Nephron progenitor cell (in vitro differentiated cells): Measurements from ENCODE around the gene CCDC78.
"Not testable (repeated sequence)": the region's sequence is repeated elsewhere in the genome, so short reads cannot be mapped to it uniquely, and the experiment has no call there.

Experiments
- DNase-seq: peaks from one replicate; pipeline ENCODE4 v3.0.0; 2021
- H3K27ac Mint-ChIP-seq: 2 replicates; pipeline ENCODE4 v1.8.0; 2021; ENCODE audit warnings: mild to moderate bottlenecking, moderate library complexity, mixed read lengths
- H3K27me3 Mint-ChIP-seq: 2 replicates; pipeline ENCODE4 v1.8.0; 2021; ENCODE audit warnings: mild to moderate bottlenecking, low read depth, mixed read lengths; ENCODE audit not compliant: poor library complexity
- H3K36me3 Mint-ChIP-seq: 2 replicates; pipeline ENCODE4 v1.8.0; 2021; ENCODE audit warnings: low read depth, mixed read lengths
- H3K4me1 Mint-ChIP-seq: 2 replicates; pipeline ENCODE4 v1.8.0; 2021; ENCODE audit warnings: mixed read lengths
- H3K4me3 Mint-ChIP-seq: 2 replicates; pipeline ENCODE4 v1.8.0; 2021; ENCODE audit warnings: mild to moderate bottlenecking, moderate library complexity, mixed read lengths
- H3K9me3 Mint-ChIP-seq: 2 replicates; pipeline ENCODE4 v1.8.0; 2021; ENCODE audit warnings: mild to moderate bottlenecking, moderate library complexity, mixed read lengths
- TF ChIP-seq, protein P1 (sequence below): fragments of 200-600 bp; sonication (generic); IDR thresholded peaks from 2 replicates; pipeline ENCODE4 v1.5.0; 2021; ENCODE audit warnings: antibody characterized with exemption

The CCDC78 gene

DNA sequence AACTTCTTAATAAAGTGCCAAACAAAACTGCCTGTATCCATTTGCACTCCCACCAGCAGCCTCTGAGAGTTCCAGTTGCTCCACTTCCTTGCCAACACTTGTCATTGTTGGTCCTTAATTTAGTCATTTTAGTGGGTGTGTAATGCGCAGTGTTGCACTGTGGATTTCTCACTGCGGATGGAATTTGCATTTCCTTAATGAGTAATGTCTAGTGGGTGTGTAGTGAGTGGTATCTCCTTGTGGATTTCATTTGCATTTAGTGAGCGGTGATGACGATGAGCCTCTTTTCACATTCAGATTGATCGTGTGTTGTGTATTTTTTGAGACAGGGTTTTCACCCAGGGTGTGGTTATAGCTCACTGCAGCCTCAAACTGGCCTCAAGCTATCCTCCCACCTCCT is 30.2 kb upstream of the CCDC78 start:
- Mint-ChIP-seq H3K4me3 (no peak overlapping the region), H3K4me1 (peaks cover 32% of the 10 kb centered on the region), H3K9me3 (peaks cover 11% of the 10 kb centered on the region), H3K36me3 (no peaks in the 10 kb centered on the region), H3K27me3 (peaks cover 33% of the 10 kb centered on the region), H3K27ac (no peak overlapping the region)
- no peak for DNase-seq
- TF ChIP-seq, protein P1, sequence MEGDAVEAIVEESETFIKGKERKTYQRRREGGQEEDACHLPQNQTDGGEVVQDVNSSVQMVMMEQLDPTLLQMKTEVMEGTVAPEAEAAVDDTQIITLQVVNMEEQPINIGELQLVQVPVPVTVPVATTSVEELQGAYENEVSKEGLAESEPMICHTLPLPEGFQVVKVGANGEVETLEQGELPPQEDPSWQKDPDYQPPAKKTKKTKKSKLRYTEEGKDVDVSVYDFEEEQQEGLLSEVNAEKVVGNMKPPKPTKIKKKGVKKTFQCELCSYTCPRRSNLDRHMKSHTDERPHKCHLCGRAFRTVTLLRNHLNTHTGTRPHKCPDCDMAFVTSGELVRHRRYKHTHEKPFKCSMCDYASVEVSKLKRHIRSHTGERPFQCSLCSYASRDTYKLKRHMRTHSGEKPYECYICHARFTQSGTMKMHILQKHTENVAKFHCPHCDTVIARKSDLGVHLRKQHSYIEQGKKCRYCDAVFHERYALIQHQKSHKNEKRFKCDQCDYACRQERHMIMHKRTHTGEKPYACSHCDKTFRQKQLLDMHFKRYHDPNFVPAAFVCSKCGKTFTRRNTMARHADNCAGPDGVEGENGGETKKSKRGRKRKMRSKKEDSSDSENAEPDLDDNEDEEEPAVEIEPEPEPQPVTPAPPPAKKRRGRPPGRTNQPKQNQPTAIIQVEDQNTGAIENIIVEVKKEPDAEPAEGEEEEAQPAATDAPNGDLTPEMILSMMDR: no peak

DNA sequence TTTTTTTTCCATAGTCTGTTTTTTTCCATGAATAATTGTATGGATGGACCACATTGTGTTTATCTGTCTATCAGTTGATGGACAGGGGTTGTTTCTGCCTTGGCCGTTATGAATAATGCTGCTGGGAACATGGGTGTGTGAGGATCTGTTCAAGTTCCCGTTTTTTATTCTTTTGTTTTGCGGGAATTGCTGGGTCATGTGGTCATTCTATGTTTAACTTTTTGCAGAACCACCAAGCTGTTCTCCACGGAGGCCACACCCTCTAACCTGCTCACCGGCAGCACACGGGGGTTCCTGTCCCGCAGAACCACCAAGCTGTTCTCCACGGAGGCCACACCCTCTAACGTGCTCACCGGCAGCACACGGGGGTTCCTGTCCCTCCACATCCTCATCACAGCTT is 28.4 kb upstream of the CCDC78 start:
- H3K9me3 Mint-ChIP-seq: peaks cover 11% of the 10 kb centered on the region
- H3K4me1 Mint-ChIP-seq: peaks cover 34% of the 10 kb centered on the region
- peaks cover 45% of the 10 kb centered on the region for H3K27me3 Mint-ChIP-seq
- H3K36me3 Mint-ChIP-seq: no peaks in the 10 kb centered on the region
- no peak overlapping the region for H3K27ac Mint-ChIP-seq
- H3K4me3 Mint-ChIP-seq: no peak overlapping the region
- DNase-seq: no peak
- TF ChIP-seq, protein P1: no peak

DNA sequence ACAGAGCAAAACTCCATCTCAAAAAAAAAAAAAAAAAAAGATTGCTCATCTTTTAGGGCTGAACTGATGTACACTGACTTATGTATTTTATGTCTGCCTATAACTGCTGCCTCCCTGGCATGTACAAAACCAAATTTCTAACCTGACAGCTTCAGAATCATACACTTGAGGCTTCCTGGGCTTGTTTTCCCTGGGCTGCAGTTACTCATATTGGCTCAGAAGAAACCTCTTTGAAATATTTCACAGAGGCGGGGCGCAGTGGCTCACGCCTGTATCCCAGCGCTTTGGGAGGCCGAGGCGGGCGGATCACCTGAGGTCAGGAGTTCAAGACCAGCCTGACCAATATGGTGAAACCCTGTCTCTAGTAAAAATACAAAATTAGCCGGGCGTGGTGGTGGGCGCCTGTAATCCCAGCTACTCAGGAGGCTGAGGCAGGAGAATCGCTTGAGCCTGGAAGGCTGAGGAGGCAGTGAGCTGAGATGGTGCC is 27.9 kb upstream of the CCDC78 start:
- not testable (repeated sequence) for H3K27ac Mint-ChIP-seq, H3K36me3 Mint-ChIP-seq, H3K4me3 Mint-ChIP-seq, DNase-seq
- peaks cover 45% of the 10 kb centered on the region for H3K27me3 Mint-ChIP-seq
- H3K9me3 Mint-ChIP-seq: peaks cover 11% of the 10 kb centered on the region
- peaks cover 31% of the 10 kb centered on the region for H3K4me1 Mint-ChIP-seq

DNA sequence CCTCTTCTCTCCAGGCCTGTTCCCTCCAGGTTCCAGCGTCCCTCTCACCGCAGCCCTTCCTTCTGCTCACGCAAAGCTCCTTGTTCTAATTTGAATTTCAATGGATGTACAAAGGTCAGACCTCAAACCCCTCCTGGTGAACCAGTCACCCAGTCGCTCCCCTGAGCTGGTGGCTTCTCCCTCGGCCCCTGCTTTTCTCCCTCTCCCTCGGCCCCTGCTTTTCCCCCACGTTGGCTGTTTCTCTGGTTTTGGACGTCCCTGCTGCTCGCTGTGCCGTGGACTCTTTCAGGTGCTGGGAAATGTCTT is 25.7 kb upstream of the CCDC78 start:
- no peak overlapping the region for H3K27ac Mint-ChIP-seq
- no peak overlapping the region for H3K4me3 Mint-ChIP-seq
- no peaks in the 10 kb centered on the region for H3K36me3 Mint-ChIP-seq
- TF ChIP-seq, protein P1: no peak
- no peak for DNase-seq
- H3K9me3 Mint-ChIP-seq: peaks cover 5% of the 10 kb centered on the region
- peaks cover 24% of the 10 kb centered on the region for H3K4me1 Mint-ChIP-seq
- H3K27me3 Mint-ChIP-seq: peaks cover 48% of the 10 kb centered on the region

DNA sequence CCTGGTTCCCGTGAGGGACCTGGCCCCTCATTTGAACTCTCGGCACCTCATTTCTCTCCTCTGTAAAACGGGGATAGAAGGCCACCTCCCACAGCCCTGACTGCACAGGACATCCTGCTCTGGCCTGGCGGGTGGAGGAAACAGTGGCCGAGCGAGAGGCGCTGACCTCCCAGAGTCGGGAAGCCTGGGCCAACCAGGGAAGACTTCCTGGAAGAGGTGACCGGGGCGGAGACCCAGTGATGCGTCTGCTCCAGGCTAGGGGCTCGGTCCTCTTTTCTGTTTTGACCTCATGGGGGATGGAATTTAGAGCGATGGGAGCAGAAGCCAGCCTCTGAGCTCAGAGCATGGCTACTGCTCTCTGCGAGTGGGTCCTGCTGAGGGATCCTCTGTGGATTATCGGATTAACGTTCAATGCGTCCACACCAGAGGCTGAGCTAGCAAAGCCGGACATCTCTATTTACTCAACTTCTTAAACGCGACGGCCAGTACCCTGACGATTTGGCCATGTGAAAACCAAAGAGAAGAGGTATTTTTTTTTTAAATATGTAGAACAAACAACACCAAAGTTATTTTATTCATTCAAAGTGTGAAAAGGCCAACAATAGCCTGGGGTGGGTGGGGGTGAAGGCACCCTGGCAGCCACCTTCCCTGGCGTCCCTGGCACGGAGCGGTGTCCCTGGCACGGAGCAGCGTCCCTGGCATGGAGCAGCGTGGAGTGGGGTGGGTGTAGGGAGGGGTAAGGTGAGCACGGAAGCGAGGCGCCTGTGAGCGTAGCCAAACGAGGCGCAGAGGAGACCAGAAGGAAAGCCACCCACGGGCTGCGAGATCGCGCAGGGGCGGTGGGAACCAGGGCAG is 25.1 kb upstream of the CCDC78 start:
- Mint-ChIP-seq H3K4me1 (peaks cover 24% of the 10 kb centered on the region), H3K36me3 (no peaks in the 10 kb centered on the region), H3K4me3 (no peak overlapping the region), H3K27me3 (peaks cover 48% of the 10 kb centered on the region), H3K27ac (no peak overlapping the region), H3K9me3 (peaks cover 2% of the 10 kb centered on the region)
- TF ChIP-seq, protein P1: no peak
- no peak for DNase-seq

DNA sequence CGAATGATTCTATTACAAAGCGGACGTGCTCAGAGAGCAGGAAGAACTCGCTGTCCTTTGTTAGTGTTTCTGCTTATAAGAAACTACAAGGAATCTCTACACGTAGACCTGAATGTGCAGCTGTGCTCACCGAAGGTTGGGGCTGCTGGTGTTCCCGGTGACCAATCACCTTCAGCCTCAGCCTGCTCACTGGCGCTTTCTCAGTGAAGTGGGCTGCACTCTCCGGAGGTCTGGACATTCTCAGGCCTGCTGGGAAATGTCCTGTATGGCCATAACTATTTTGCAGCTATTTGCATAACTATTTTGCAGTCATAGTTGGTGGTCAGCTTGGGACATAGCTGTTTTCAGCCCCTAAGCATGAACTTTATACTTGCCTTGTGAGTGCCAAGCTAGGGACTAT is 24.2 kb upstream of the CCDC78 start:
- Mint-ChIP-seq H3K36me3 (no peaks in the 10 kb centered on the region), H3K27me3 (peaks cover 48% of the 10 kb centered on the region), H3K9me3 (no peaks in the 10 kb centered on the region), H3K27ac (no peak overlapping the region), H3K4me3 (no peak overlapping the region), H3K4me1 (peaks cover 24% of the 10 kb centered on the region)
- TF ChIP-seq, protein P1: no peak
- DNase-seq: no peak
